GM08714 (cell line): ENCODE measurements around the gene OCA2.

ENCODE experiments used
- H3K4me3 ChIP-seq: fragments of 200-500 bp; sonication (Bioruptor generic); 2 replicates; pipeline ENCODE4 v1.5.1; 2014; ENCODE audit warnings: mild to moderate bottlenecking, low read length, inconsistent platforms
- ZNF274 ChIP-seq: IDR thresholded peaks from 2 replicates; pipeline ENCODE4 v1.6.1; 2012; ENCODE audit warnings: mild to moderate bottlenecking, low read depth, low read length

The OCA2 gene

GRCh38 chr15:28084547-28084946 is 14.6 kb downstream of the OCA2 start:
- no peak overlapping the region for H3K4me3 ChIP-seq
- TF ChIP-seq ZNF274 = no peak

- H3K4me3 ChIP-seq = no peak overlapping the region
- no peak for TF ChIP-seq ZNF274
These were observed 16.0 kb downstream of the OCA2 start for GRCh38 chr15:28082891-28083684.

- TF ChIP-seq ZNF274 = no peak
These were observed 17.5 kb downstream of the OCA2 start for GRCh38 chr15:28081594-28081993.

DNA sequence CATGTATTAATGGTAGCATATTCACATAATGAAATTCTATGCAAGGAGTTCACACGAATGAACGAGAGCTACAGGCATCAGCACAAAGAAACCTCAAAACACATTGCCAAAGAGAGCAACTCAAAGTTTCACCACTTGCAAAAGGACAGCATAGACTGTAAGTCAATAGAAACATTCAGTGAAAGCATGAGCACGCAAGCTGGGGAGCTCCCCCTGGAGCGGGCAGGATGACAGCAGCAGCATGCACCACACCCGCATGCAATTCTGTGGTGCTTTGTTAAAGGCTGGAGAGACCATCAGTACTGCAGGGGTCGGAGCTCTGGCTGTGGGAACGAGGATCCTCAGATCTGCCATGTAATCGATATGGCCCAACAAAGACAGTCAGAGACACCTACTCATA is 18.7 kb downstream of the OCA2 start:
- no peak for TF ChIP-seq ZNF274
- H3K4me3 ChIP-seq = no peak overlapping the region

More at GRCh38 chr15:28081594-28081993, 17.5 kb downstream of the OCA2 start:
- H3K4me3 ChIP-seq = no peak overlapping the region

- TF ChIP-seq ZNF274 = no peak
- no peak overlapping the region for H3K4me3 ChIP-seq
These were observed 19.7 kb downstream of the OCA2 start for GRCh38 chr15:28079313-28079969.

DNA sequence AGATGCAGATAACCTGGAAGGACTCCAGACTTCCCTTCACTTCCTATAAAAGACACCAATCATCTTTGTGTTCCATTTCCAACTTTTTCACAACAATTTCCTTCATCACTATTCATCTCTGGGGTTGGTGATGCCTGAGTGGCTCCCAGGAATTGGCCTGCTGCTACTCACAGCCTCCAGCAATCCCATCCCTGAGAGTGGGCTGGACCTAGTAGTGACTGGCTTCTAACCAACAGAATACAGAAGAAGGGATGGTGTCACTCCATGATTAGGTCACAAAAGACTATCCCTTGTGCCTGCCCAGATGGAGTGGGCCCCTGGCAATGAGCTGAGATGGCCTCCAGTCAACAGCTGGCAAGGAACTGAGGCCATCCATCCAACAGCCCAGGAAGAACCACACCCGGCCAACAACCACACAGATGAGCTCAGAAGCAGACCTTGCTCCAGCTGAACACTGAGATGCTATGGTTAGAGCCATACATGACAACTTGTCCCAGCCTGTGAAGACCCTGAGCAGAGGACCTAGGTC is 20.9 kb downstream of the OCA2 start:
- no peak overlapping the region for H3K4me3 ChIP-seq

GRCh38 chr15:28075573-28075972 is 23.5 kb downstream of the OCA2 start:
- H3K4me3 ChIP-seq = no peak overlapping the region
- no peak for TF ChIP-seq ZNF274

More for the DNA sequence above, 20.9 kb downstream of the OCA2 start:
- no peak for TF ChIP-seq ZNF274

- TF ChIP-seq ZNF274 = no peak
- H3K4me3 ChIP-seq = no peak overlapping the region
These were observed 30.2 kb downstream of the OCA2 start for GRCh38 chr15:28068930-28069329.

DNA sequence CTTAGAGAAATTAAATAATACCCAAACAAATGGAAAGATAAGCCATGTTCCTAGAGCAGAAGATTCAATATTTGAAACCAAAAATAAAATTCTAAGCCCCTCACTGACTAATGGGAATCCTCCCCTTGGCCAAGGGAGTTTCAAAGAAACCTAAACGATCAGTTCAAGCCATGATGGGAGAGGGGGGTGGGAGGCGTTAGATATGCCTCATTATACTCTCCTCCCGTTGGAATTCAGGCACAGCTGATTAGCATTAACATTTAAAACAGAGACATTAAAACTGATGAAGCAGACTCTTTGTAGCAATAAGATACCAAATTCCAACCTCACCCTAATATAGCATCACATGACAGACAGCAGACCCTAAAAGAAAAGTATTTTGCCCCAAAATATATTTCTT is 32.9 kb downstream of the OCA2 start:
- no peak overlapping the region for H3K4me3 ChIP-seq
- TF ChIP-seq ZNF274 = no peak

DNA sequence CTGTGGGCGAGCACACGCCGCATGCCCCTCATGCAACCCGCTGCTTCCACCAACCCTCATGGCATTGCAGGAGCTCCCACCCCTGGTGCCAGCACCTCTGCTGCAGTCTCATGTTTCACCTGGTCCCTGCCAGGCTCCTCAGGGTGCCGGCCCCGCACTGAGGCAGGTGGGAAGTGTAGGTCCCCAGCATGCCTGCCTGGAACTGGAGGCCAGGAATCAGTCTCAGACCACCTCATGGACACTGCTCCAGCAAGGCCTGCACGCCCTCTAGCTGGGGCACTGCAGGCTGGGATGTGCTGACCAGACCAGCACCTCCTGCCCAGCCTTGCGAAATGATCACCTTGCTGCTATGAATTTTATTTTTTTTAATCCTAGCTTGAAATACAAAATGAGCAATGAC is 39.1 kb downstream of the OCA2 start:
- no peak overlapping the region for H3K4me3 ChIP-seq
- no peak for TF ChIP-seq ZNF274

- TF ChIP-seq ZNF274 = no peak
- H3K4me3 ChIP-seq = no peak overlapping the region
These were observed 41.0 kb downstream of the OCA2 start for GRCh38 chr15:28058082-28058481.

GRCh38 chr15:28051955-28052633 is 47.0 kb downstream of the OCA2 start:
- no peak overlapping the region for H3K4me3 ChIP-seq
- no peak for TF ChIP-seq ZNF274

- TF ChIP-seq ZNF274 = no peak
These were observed 49.5 kb downstream of the OCA2 start for GRCh38 chr15:28049581-28049980.

DNA sequence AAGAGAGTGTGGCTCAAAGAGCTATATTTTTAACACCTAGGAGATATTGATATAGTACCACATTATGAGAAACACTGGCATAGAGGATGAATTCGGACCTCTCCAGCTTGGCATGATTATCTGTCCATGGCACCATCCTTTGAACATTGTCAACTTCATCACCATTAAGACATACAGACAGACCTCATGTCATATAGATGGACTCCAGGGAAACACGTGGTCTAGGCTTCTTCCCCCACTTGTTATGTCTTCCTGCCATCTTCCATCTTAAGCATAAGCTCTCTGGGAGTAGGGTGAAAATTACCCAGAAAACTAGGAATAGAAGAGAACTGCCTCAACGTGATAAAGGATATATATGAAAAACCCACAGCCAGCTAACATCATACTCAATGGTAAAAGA is 51.8 kb downstream of the OCA2 start:
- no peak overlapping the region for H3K4me3 ChIP-seq
- TF ChIP-seq ZNF274 = no peak

More at GRCh38 chr15:28049581-28049980, 49.5 kb downstream of the OCA2 start:
- no peak overlapping the region for H3K4me3 ChIP-seq

- no peak overlapping the region for H3K4me3 ChIP-seq
- TF ChIP-seq ZNF274 = no peak
These were observed 54.9 kb downstream of the OCA2 start for GRCh38 chr15:28044121-28044672.
